CD1c-positive myeloid dendritic cell (primary cell): Measurements from ENCODE around the gene LETMD1.
"Not testable (repeated sequence)": the region's sequence is repeated elsewhere in the genome, so short reads cannot be mapped to it uniquely, and the experiment has no call there.

Source experiments
- DNase-seq: peaks from one replicate; pipeline ENCODE4 v3.0.0-alpha.2; 2016; ENCODE audit errors: extremely low spot score

The LETMD1 gene

DNA sequence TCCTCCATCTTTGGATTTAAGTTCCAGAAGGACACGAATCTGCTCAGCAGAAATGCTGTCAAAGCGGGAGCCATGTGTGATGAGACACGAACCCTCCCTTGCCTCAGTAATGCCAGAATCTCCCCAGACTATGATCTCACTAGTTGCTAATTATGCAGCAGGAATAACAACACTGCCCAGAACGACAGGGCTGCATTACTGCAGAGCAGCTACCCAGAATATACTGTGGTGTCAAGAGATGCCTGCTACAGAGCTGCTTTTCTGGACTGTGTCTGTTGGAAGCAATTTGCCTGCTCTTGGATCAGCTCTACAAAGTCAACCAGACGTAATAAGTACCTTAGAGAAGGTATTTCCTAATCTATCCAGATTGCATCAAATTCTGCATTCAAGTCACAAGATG is 29.8 kb downstream of the LETMD1 start:
- no peak for DNase-seq

DNA sequence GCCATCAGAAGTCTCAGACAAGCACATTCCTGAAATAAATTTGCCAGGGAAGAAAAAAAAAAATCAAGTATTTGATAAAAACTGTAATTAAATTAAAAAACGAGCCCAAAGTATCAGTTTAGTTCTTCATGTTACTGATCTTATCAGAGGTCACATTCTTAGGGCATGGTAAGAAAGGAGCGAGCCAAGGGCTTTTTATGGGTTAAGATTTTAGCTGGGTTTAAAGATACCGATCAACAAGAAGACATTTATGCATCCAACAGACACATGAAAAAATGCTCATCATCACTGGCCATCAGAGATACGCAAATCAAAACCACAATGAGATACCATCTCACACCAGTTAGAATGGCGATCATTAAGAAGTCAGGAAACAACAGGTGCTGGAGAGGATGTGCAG is 30.2 kb downstream of the LETMD1 start:
- DNase-seq: not testable (repeated sequence)

DNA sequence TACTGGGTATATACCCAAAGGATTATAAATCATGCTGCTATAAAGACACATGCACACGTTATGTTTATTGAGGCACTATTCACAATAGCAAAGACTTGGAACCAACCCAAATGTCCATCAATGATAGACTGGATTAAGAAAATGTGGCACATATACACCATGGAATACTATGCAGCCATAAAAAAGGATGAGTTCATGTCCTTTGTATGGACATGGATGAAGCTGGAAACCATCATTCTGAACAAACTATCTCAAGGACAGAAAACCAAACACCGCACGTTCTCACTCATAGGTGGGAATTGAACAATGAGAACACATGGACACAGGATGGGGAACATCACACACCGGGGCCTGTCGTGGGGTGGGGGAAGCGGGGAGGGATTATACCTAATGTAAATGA is 30.7 kb downstream of the LETMD1 start:
- not testable (repeated sequence) for DNase-seq

GRCh38 chr12:51080136-51080535 is 32.0 kb downstream of the LETMD1 start:
- no peak for DNase-seq

DNA sequence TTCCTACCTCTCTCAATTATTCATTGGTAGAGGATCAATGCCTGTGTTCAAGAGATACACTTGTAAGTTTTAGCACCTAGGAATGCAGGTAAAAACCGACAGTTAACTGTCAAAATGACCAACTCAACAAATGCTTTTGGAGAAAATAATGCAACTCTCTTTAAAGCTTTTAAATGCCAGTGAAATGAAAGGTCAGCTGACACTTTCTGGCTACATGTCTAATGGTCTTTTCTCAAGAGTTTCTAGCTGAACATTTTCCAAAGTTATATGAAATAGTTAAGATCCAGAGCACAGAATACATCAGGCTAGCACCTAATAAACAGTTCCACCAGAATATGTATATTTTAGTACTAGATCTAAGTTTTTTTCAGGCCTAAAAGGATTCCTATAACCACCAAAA is 33.3 kb downstream of the LETMD1 start:
- no peak for DNase-seq

- peak; percentile 45 for DNase-seq
Observed at GRCh38 chr12:51082561-51083125, 34.5 kb downstream of the LETMD1 start.

- DNase-seq: peak; percentile 97
Observed at GRCh38 chr12:51083126-51083833, 35.2 kb downstream of the LETMD1 start, which contains the start of gene CSRNP2. TSS of gene CSRNP2 (minus strand) at chr12:51083596. CDS start at chr12:51076561, 7,035 bp downstream.

GRCh38 chr12:51085757-51086156 is 37.6 kb downstream of the LETMD1 start:
- peak; percentile 41 for DNase-seq

GRCh38 chr12:51086933-51087332 is 38.8 kb downstream of the LETMD1 start:
- DNase-seq: no peak

GRCh38 chr12:51087818-51088217 is 39.7 kb downstream of the LETMD1 start:
- DNase-seq: no peak

DNA sequence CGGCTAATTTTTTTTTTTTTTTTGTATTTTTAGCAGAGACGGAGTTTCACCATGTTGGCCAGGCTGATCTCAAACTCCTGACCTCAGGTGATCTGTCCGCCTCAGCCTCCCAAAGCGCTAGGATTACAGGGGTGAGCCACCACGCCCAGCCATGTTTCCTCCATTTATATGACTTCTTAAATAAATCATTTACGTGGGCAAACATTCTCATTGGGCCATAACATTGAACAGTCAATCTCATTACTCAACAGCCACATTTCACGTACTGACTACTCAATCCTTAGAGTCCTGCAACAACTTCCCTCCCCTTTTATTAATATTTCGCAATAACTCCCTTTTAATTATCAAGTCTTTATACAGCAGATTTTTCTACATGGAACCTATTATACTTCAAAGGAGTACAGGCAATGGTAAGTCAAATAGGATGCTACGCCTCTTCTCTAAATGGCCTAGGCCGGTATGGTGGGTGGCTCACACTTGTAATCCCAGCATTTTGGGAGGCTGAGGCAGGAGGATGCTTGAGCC is 42.6 kb downstream of the LETMD1 start:
- no peak for DNase-seq

GRCh38 chr12:51098611-51099010 is 50.5 kb downstream of the LETMD1 start:
- DNase-seq: no peak

DNA sequence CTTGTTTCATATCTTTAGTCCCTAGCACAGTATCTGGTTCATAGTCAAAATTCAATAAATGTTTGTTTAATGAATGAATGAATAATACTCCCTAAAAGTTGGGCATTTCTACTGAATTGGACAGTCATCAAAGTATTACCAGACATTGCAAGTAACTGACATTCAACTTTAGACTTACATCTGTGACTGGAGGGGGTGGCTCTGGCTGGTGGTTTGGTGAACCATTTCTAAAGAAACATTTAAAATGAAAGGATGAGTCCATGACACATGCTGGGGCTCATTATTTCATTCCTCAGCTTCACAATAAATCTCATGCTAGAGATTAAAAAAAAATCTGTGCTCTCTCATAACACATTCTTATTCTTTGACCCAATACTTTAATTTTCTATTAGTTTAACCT is 55.9 kb downstream of the LETMD1 start:
- DNase-seq: no peak

DNA sequence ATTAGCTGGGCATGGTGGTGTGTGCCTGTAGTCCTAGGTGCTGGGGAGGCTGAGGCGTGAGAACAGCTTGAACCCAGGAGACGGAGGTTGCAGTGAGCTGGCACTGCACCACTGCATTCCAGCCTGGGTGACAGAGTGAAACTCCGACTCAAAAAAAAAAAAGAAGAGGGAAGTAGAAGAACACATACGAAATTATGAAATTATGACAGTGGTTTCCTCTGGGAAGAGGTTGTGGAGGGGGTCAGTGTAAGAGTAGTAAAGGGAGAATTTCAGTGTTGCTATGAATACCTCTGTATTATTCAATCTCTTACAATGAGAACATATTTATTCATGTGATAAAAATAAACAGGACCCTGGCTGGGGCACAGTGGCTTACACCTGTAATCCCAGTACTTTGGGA is 60.0 kb downstream of the LETMD1 start:
- no peak for DNase-seq
